Measurements from ENCODE around the gene IL17RC. TPM values are rescaled to one million over a fixed set of nuclear protein-coding genes. Genes with fewer than 3 reads are reported as not detected.
A peak's percentile ranks its signal among the peaks of the same experiment; 100 is the strongest.

The IL17RC gene
- total RNA-seq, 6 experiments from 2014 or later = 26.3 to 33.6 (median 29.6) TPM

DNA sequence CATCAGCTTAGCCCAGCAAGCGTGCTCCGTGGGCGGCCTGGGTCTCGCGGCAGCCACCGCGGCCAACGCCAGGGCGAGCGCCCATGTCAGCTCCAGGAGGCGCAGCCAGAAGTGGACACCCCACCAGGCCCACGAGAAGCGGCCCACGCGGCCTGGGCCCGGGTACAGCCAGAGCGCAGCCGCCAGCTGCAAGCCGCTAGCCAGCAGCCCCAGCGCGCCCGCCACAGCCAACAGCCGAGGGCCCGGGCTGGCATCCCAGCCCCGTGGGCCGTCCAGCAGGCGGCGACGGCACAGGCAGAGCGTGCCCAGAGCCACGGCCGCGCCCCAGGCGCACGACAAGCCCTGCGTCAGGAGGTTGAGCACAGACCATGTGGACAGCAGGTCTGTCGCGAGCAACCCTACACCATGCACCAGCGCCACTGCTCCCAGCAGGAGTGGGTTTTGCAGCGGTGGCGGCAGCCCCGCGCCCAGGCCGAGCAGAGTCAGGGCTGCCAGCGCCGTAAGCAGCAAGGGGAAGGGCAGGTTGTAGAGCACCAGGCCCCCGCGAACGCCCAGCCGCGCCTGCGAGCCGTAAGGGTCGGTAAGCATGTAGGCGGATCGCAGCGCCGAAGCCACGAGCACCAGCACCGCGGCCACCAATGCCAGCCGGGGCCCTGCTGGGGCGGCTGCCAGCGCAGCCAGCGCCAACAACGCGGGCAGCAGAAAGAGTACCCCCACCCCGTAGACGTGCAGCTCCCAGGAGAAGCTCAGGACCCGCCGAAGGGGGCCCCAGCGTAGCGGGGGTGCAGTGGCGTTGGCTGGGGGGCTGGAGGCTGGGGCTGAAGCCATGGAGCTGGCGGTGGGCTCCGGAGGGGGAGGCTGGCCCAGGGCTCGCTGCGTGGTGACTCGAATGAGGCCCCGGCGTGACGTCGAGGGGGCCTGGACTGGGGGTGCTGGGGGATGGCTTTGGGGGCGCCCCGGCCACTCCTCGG, 30.4 kb downstream of the IL17RC start:
- peaks cover 1% of the 10 kb centered on the region; the same call in 1 of the 2 replicates for H3K27me3 Mint-ChIP-seq (ENCODE audit: insufficient read depth)
- peak overlapping the region; percentile 90 for H3K4me3 Mint-ChIP-seq
- TF ChIP-seq, protein P1, sequence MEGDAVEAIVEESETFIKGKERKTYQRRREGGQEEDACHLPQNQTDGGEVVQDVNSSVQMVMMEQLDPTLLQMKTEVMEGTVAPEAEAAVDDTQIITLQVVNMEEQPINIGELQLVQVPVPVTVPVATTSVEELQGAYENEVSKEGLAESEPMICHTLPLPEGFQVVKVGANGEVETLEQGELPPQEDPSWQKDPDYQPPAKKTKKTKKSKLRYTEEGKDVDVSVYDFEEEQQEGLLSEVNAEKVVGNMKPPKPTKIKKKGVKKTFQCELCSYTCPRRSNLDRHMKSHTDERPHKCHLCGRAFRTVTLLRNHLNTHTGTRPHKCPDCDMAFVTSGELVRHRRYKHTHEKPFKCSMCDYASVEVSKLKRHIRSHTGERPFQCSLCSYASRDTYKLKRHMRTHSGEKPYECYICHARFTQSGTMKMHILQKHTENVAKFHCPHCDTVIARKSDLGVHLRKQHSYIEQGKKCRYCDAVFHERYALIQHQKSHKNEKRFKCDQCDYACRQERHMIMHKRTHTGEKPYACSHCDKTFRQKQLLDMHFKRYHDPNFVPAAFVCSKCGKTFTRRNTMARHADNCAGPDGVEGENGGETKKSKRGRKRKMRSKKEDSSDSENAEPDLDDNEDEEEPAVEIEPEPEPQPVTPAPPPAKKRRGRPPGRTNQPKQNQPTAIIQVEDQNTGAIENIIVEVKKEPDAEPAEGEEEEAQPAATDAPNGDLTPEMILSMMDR (IDR thresholded peaks at IDR 0.05) = peak; percentile 73
- H3K36me3 Mint-ChIP-seq (ENCODE audit: low read depth) = no peaks in the 10 kb centered on the region; the same call in 1 of the 2 replicates
- H3K9me3 Mint-ChIP-seq = no peaks in the 10 kb centered on the region
- peak overlapping the region; percentile 59; the same call in 1 of the 2 replicates for H3K27ac Mint-ChIP-seq
- DNase-seq = peak; percentile 75
- peaks cover 16% of the 10 kb centered on the region for H3K4me1 Mint-ChIP-seq (ENCODE audit: low read depth)

DNA sequence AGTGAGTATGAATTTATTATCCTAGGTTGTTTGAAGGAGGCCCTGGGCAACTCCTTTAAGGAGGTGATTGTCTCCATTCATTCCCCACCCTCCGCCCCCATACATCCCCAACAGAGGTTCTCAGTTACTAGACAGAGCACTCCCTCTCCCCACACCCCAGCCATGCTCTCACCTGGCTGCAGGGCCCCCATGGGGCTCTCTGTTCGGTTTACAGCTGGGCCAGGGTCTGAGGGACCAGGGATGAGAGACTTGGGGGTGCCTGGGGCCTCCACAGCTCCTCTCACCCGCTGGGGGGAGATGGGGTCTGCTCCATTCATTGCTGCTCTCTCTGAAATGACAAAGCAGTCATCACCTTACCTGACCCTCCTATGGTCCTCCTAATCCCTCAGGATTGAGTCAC, 31.7 kb downstream of the IL17RC start:
- no peak overlapping the region for H3K27ac Mint-ChIP-seq
- no peak for DNase-seq
- H3K9me3 Mint-ChIP-seq = no peaks in the 10 kb centered on the region
- H3K4me3 Mint-ChIP-seq = no peak overlapping the region; the same call in 1 of the 2 replicates
- TF ChIP-seq, protein P1 (IDR thresholded peaks at IDR 0.05) = no peak
- H3K27me3 Mint-ChIP-seq (ENCODE audit: insufficient read depth) = peaks cover 1% of the 10 kb centered on the region; the same call in 1 of the 2 replicates
- peaks cover 16% of the 10 kb centered on the region for H3K4me1 Mint-ChIP-seq (ENCODE audit: low read depth)
- no peaks in the 10 kb centered on the region; the same call in 1 of the 2 replicates for H3K36me3 Mint-ChIP-seq (ENCODE audit: low read depth)

DNA sequence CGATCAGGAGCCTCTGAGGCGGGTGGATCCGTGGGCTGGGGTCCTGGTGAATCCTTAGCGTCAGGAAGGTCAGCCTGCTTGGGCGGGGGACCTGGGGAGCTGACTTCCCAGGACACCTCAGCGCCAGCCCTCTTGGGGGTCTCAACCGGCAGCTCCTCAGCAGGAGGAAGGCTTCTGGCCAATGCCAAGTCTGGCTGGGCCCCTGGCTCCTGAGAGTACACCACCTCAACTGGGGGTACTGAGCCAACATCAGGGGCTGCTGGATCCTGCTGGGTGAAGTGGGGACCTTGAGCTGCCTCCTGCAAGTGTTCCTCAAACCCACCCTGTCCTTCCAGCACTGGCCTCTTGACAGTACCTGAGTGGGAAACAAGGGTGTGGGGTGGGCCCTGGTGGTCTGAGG, 32.2 kb downstream of the IL17RC start:
- Mint-ChIP-seq H3K36me3 (ENCODE audit: low read depth) (no peaks in the 10 kb centered on the region; the same call in 1 of the 2 replicates), H3K9me3 (no peaks in the 10 kb centered on the region)

DNA sequence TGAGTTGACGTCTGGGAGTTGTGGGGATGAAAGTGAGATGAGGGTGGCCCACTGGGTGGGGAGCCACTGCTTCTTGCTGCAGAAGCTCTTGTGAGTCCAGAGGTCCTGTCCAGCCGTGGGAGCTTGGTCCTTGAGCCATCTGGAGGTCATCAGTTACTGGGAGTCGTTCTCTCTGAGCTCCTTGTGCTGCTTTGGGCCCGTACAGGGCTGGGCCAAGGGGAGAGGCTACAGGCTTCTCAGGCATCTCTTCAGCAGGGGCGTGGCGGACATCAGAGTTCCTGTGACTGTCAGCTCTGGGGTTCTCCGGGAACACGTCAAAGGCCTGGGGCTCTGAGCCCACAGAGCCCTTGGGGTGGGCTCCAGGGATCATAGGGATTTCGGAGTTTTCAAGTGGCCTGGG, 32.7 kb downstream of the IL17RC start:
- TF ChIP-seq, protein P1 (IDR thresholded peaks at IDR 0.05) = no peak
- H3K4me3 Mint-ChIP-seq = no peak overlapping the region
- no peaks in the 10 kb centered on the region for H3K9me3 Mint-ChIP-seq
- no peak for DNase-seq
- peaks cover 1% of the 10 kb centered on the region for H3K27me3 Mint-ChIP-seq (ENCODE audit: insufficient read depth)
- no peaks in the 10 kb centered on the region; the same call in 1 of the 2 replicates for H3K36me3 Mint-ChIP-seq (ENCODE audit: low read depth)
- no peak overlapping the region for H3K27ac Mint-ChIP-seq
- H3K4me1 Mint-ChIP-seq (ENCODE audit: low read depth) = peaks cover 19% of the 10 kb centered on the region

More for the DNA sequence above, 32.2 kb downstream of the IL17RC start:
- H3K27me3 Mint-ChIP-seq (ENCODE audit: insufficient read depth) = peaks cover 1% of the 10 kb centered on the region
- no peak overlapping the region for H3K27ac Mint-ChIP-seq
- TF ChIP-seq, protein P1 (IDR thresholded peaks at IDR 0.05) = no peak
- no peak for DNase-seq
- H3K4me3 Mint-ChIP-seq = no peak overlapping the region
- H3K4me1 Mint-ChIP-seq (ENCODE audit: low read depth) = peaks cover 16% of the 10 kb centered on the region

DNA sequence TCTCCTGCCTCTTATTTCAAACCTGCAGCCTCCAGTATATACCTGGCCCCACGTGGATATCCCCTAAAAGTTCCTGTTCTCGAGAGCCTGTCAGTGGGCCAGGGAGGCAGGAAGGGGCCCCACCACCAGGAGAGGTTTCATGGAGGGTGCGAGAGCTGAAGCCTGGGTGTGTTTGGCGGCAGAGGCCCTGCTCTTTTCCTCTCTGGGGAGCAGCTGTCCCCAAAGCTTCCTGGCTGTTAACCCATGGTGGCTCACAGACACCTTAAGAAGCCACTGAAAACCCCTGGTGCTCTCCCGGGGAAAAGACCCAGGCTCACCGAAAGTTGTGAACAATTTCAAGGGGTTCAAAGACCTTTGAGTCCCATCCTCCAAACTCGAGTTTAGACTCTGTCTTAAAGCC, 34.2 kb downstream of the IL17RC start:
- Mint-ChIP-seq H3K27ac (no peak overlapping the region), H3K27me3 (ENCODE audit: insufficient read depth) (peaks cover 1% of the 10 kb centered on the region), H3K9me3 (no peaks in the 10 kb centered on the region), H3K4me3 (peak overlapping the region; percentile 85), H3K4me1 (ENCODE audit: low read depth) (peaks cover 30% of the 10 kb centered on the region), H3K36me3 (ENCODE audit: low read depth) (no peaks in the 10 kb centered on the region)
- TF ChIP-seq, protein P1 (IDR thresholded peaks at IDR 0.05) = no peak
- DNase-seq = no peak

Measured in HFFc6 (cell line).